GM23338 (cell line): ENCODE measurements around the gene VPS50.

Source experiments
- CREB1 ChIP-seq: fragments of 250-450 bp; sonication (Bioruptor Pico); IDR thresholded peaks from 2 replicates; pipeline ENCODE4 v1.5.0; 2020; ENCODE audit warnings: low read depth, mild to moderate bottlenecking, moderate library complexity
- EZH2 ChIP-seq: fragments of 200-600 bp; sonication (generic); IDR thresholded peaks from one replicate; pipeline ENCODE4 v1.8.0; 2017; ENCODE audit warnings: antibody characterized with exemption, mild to moderate bottlenecking, low read depth; ENCODE audit not compliant: unreplicated experiment
- EZH2phosphoT487 ChIP-seq: fragments of 200-600 bp; sonication (generic); IDR thresholded peaks from one replicate; pipeline ENCODE4 v1.8.1; 2018; ENCODE audit warnings: antibody characterized with exemption; ENCODE audit not compliant: unreplicated experiment
- JUNB ChIP-seq: IDR thresholded peaks from one replicate; pipeline ENCODE4 v1.6.1; 2016; ENCODE audit warnings: antibody characterized with exemption; ENCODE audit not compliant: unreplicated experiment
- NANOG ChIP-seq: IDR thresholded peaks from 2 replicates; pipeline ENCODE4 v1.6.1; 2016; ENCODE audit warnings: antibody characterized with exemption, borderline replicate concordance
- POLR2AphosphoS5 ChIP-seq: IDR thresholded peaks from 2 replicates; pipeline ENCODE4 v1.6.1; 2016; ENCODE audit warnings: antibody characterized with exemption, low read depth
- STAT1 ChIP-seq: IDR thresholded peaks from one replicate; pipeline ENCODE4 v1.6.1; 2016; ENCODE audit warnings: antibody characterized with exemption; ENCODE audit not compliant: unreplicated experiment
- ZNF114 ChIP-seq: fragments of 250-450 bp; sonication (Bioruptor Pico); IDR thresholded peaks from 2 replicates; pipeline ENCODE4 v1.5.0; 2020; ENCODE audit warnings: mild to moderate bottlenecking, moderate library complexity
- ZNF331 ChIP-seq: fragments of 250-450 bp; sonication (Bioruptor Pico); IDR thresholded peaks from 2 replicates; pipeline ENCODE4 v1.5.0; 2020; ENCODE audit warnings: low read depth, mild to moderate bottlenecking, moderate library complexity
- TF ChIP-seq, protein P1 (sequence below), 2 experiments: fragments of 200-600 bp in 1 of 2; sonication (generic) in 1 of 2; conservative IDR thresholded peaks; 2 replicates each; pipeline versions ENCODE4 v1.5.1 to v1.6.1; 2016 to 2017; ENCODE audit warnings: antibody characterized with exemption in 2 of 2, low read depth in 2 of 2, mild to moderate bottlenecking in 2 of 2, moderate library complexity in 1 of 2
- TF ChIP-seq, protein P2 (sequence below): IDR thresholded peaks from one replicate; pipeline ENCODE4 v1.6.1; 2018; ENCODE audit warnings: antibody characterized with exemption; ENCODE audit not compliant: unreplicated experiment
- TF ChIP-seq, protein P3 (sequence below): IDR thresholded peaks from 2 replicates; pipeline ENCODE4 v1.6.1; 2016; ENCODE audit warnings: antibody characterized with exemption
- TF ChIP-seq, protein P4 (sequence below): fragments of 250-450 bp; sonication (Bioruptor Pico); IDR thresholded peaks from 2 replicates; pipeline ENCODE4 v1.5.0; 2020; ENCODE audit warnings: mild to moderate bottlenecking, moderate library complexity

DNA sequence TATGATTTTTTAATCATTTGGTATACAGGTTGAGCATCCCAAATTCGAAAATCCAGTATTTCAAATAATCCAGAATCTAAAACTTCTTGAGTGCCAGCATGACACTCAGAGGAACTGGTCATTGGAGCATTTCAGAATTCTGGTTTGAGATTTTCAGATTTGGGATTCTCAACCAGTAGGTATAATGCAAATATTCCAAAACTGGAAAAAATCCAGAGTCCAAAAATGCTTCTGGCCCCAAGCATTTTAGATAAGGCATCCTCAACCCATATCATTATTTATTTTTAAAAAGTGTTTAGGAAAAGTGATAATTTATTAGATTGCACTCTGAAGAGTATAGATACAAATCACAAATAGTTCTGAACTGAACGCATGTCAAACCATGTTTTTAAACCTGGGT lies 120.7 kb downstream of the VPS50 start:
- TF ChIP-seq, protein P1, sequence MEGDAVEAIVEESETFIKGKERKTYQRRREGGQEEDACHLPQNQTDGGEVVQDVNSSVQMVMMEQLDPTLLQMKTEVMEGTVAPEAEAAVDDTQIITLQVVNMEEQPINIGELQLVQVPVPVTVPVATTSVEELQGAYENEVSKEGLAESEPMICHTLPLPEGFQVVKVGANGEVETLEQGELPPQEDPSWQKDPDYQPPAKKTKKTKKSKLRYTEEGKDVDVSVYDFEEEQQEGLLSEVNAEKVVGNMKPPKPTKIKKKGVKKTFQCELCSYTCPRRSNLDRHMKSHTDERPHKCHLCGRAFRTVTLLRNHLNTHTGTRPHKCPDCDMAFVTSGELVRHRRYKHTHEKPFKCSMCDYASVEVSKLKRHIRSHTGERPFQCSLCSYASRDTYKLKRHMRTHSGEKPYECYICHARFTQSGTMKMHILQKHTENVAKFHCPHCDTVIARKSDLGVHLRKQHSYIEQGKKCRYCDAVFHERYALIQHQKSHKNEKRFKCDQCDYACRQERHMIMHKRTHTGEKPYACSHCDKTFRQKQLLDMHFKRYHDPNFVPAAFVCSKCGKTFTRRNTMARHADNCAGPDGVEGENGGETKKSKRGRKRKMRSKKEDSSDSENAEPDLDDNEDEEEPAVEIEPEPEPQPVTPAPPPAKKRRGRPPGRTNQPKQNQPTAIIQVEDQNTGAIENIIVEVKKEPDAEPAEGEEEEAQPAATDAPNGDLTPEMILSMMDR (conservative IDR thresholded peaks at IDR 0.05; ENCODE audit: low read depth in 2 of 2) = no peak
- TF ChIP-seq EZH2 (no peak), POLR2AphosphoS5 (no peak), EZH2phosphoT487 (no peak), ZNF114 (no peak), CREB1 (CRISPR knock-in tag) (no peak), JUNB (no peak), ZNF331 (CRISPR knock-in tag) (no peak), STAT1 (no peak), NANOG (no peak)
- TF ChIP-seq, protein P2, sequence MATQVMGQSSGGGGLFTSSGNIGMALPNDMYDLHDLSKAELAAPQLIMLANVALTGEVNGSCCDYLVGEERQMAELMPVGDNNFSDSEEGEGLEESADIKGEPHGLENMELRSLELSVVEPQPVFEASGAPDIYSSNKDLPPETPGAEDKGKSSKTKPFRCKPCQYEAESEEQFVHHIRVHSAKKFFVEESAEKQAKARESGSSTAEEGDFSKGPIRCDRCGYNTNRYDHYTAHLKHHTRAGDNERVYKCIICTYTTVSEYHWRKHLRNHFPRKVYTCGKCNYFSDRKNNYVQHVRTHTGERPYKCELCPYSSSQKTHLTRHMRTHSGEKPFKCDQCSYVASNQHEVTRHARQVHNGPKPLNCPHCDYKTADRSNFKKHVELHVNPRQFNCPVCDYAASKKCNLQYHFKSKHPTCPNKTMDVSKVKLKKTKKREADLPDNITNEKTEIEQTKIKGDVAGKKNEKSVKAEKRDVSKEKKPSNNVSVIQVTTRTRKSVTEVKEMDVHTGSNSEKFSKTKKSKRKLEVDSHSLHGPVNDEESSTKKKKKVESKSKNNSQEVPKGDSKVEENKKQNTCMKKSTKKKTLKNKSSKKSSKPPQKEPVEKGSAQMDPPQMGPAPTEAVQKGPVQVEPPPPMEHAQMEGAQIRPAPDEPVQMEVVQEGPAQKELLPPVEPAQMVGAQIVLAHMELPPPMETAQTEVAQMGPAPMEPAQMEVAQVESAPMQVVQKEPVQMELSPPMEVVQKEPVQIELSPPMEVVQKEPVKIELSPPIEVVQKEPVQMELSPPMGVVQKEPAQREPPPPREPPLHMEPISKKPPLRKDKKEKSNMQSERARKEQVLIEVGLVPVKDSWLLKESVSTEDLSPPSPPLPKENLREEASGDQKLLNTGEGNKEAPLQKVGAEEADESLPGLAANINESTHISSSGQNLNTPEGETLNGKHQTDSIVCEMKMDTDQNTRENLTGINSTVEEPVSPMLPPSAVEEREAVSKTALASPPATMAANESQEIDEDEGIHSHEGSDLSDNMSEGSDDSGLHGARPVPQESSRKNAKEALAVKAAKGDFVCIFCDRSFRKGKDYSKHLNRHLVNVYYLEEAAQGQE = no peak
- TF ChIP-seq, protein P3, sequence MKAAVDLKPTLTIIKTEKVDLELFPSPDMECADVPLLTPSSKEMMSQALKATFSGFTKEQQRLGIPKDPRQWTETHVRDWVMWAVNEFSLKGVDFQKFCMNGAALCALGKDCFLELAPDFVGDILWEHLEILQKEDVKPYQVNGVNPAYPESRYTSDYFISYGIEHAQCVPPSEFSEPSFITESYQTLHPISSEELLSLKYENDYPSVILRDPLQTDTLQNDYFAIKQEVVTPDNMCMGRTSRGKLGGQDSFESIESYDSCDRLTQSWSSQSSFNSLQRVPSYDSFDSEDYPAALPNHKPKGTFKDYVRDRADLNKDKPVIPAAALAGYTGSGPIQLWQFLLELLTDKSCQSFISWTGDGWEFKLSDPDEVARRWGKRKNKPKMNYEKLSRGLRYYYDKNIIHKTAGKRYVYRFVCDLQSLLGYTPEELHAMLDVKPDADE = no peak
- TF ChIP-seq, protein P4, sequence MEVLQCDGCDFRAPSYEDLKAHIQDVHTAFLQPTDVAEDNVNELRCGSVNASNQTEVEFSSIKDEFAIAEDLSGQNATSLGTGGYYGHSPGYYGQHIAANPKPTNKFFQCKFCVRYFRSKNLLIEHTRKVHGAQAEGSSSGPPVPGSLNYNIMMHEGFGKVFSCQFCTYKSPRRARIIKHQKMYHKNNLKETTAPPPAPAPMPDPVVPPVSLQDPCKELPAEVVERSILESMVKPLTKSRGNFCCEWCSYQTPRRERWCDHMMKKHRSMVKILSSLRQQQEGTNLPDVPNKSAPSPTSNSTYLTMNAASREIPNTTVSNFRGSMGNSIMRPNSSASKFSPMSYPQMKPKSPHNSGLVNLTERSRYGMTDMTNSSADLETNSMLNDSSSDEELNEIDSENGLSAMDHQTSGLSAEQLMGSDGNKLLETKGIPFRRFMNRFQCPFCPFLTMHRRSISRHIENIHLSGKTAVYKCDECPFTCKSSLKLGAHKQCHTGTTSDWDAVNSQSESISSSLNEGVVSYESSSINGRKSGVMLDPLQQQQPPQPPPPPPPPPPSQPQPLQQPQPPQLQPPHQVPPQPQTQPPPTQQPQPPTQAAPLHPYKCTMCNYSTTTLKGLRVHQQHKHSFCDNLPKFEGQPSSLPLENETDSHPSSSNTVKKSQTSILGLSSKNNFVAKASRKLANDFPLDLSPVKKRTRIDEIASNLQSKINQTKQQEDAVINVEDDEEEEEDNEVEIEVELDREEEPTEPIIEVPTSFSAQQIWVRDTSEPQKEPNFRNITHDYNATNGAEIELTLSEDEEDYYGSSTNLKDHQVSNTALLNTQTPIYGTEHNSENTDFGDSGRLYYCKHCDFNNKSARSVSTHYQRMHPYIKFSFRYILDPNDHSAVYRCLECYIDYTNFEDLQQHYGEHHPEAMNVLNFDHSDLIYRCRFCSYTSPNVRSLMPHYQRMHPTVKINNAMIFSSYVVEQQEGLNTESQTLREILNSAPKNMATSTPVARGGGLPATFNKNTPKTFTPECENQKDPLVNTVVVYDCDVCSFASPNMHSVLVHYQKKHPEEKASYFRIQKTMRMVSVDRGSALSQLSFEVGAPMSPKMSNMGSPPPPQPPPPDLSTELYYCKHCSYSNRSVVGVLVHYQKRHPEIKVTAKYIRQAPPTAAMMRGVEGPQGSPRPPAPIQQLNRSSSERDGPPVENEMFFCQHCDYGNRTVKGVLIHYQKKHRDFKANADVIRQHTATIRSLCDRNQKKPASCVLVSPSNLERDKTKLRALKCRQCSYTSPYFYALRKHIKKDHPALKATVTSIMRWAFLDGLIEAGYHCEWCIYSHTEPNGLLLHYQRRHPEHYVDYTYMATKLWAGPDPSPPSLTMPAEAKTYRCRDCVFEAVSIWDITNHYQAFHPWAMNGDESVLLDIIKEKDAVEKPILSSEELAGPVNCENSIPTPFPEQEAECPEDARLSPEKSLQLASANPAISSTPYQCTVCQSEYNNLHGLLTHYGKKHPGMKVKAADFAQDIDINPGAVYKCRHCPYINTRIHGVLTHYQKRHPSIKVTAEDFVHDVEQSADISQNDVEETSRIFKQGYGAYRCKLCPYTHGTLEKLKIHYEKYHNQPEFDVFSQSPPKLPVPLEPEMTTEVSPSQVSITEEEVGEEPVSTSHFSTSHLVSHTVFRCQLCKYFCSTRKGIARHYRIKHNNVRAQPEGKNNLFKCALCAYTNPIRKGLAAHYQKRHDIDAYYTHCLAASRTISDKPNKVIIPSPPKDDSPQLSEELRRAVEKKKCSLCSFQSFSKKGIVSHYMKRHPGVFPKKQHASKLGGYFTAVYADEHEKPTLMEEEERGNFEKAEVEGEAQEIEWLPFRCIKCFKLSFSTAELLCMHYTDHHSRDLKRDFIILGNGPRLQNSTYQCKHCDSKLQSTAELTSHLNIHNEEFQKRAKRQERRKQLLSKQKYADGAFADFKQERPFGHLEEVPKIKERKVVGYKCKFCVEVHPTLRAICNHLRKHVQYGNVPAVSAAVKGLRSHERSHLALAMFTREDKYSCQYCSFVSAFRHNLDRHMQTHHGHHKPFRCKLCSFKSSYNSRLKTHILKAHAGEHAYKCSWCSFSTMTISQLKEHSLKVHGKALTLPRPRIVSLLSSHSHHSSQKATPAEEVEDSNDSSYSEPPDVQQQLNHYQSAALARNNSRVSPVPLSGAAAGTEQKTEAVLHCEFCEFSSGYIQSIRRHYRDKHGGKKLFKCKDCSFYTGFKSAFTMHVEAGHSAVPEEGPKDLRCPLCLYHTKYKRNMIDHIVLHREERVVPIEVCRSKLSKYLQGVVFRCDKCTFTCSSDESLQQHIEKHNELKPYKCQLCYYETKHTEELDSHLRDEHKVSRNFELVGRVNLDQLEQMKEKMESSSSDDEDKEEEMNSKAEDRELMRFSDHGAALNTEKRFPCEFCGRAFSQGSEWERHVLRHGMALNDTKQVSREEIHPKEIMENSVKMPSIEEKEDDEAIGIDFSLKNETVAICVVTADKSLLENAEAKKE = no peak
